Esophagus muscularis mucosa (tissue), 4 donors: ENCODE measurements around the gene SPTBN1. TPM values are rescaled to one million over a fixed set of nuclear protein-coding genes. Genes with fewer than 3 reads are reported as not detected.

Source experiments
- DNase-seq: peaks from one replicate; pipeline ENCODE4 v3.0.0-alpha.2; 2017; ENCODE audit errors: extremely low spot score
- H3K27ac ChIP-seq, 4 donors: fragments of 200-600 bp; sonication (generic); replicated peaks in 1 of 4; 1 replicate in 3 of 4; 2 replicates in 1 of 4; pipeline ENCODE4 v1.5.1; 2016 to 2019; ENCODE audit warnings: mild to moderate bottlenecking in 1 of 4
- H3K27me3 ChIP-seq, 4 donors: fragments of 200-600 bp; sonication (generic); one replicate each; pipeline versions ENCODE4 v1.5.1 to v1.6.0; 2016 to 2019
- H3K36me3 ChIP-seq, 4 donors: fragments of 200-600 bp; sonication (generic); one replicate each; pipeline ENCODE4 v1.5.1; 2016 to 2019
- H3K4me1 ChIP-seq, 4 donors: fragments of 200-600 bp; sonication (generic); one replicate each; pipeline ENCODE4 v1.5.1; 2016 to 2019
- H3K4me3 ChIP-seq, 4 donors: fragments of 200-600 bp; sonication (generic); 1 replicate in 2 of 4; 2 replicates in 2 of 4; pipeline ENCODE4 v1.5.1; 2016 to 2019; ENCODE audit warnings: mild to moderate bottlenecking in 4 of 4, moderate library complexity in 1 of 4
- H3K9me3 ChIP-seq, 4 donors: fragments of 200-600 bp; sonication (generic); 1 replicate in 3 of 4; 2 replicates in 1 of 4; pipeline ENCODE4 v1.5.1; 2016 to 2019
- EP300 ChIP-seq: sonication (generic); formaldehyde crosslinking; IDR thresholded peaks from one replicate; pipeline ENCODE4 v1.6.1; 2017; ENCODE audit warnings: antibody characterized with exemption
- POLR2A ChIP-seq: fragments of 450-650 bp; IDR thresholded peaks from one replicate; pipeline ENCODE4 v1.6.1; 2017; ENCODE audit warnings: antibody characterized with exemption, moderate library complexity, mild to moderate bottlenecking, low read depth
- POLR2AphosphoS5 ChIP-seq, 2 donors: sonication (generic); formaldehyde crosslinking; IDR thresholded peaks; one replicate each; pipeline ENCODE4 v1.6.1; 2017; ENCODE audit warnings: antibody characterized with exemption in 2 of 2
- WGBS: methylation state at CpG from one replicate; pipeline ENCODE4 v1.1.5; 2018; 5-methylcytosine and 5-hydroxymethylcytosine counted together
- intact Hi-C: fragments of 100-400 bp; cut with DNase I; formaldehyde crosslinking; loops from one replicate; pipeline ENCODE4 v1.15.1; 2023
- total RNA-seq, 4 donors: library from RNA; depleted of rRNA; stranded (reverse); fragments of >200 nt; gene quantifications; one replicate each; pipeline versions ENCODE4 v1.1.0 to v1.2.1, GENCODE V29; 2016
- TF ChIP-seq, protein P1 (sequence below), 3 experiments: fragments of 200-600 bp in 2 of 3; fragments of 450-650 bp in 1 of 3; sonication (generic) in 2 of 3; IDR thresholded peaks; one replicate each; pipeline ENCODE4 v1.5.1; 2017 to 2019; ENCODE audit warnings: antibody characterized with exemption in 3 of 3, mild to moderate bottlenecking in 2 of 3, moderate library complexity in 1 of 3

Gene SPTBN1
- total RNA-seq, 4 donors from 2014 or later = 465 to 600 (median 547) TPM

DNA sequence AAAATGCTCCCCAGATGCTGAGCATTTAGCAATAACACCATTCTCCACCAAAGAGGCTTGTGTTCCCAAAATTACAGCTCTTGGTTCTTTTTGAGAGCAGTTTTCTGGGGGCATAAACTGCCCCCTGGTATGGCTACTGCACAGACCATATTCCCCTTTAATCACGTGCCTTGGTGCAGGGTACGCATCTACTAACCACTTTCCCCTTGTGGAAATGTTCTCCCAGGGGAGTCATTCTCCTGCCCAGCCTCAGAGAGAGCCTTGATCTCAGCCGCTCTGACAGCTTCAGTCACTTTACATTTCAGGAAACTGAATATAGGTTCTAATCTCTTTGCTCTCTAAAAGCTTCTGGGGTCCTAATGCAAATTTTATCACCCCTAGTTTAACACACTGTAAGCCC is 222.6 kb downstream of the SPTBN1 start:
- H3K27ac ChIP-seq = no peak overlapping the region
- H3K9me3 ChIP-seq = no peaks in the 10 kb centered on the region
- H3K4me1 ChIP-seq = peaks cover 23 to 30% (median 27%) of the 10 kb centered on the region in 4 donors
- intact Hi-C loops = no loop called here
- H3K27me3 ChIP-seq = no peaks in the 10 kb centered on the region
- no peaks in the 10 kb centered on the region for H3K36me3 ChIP-seq
- DNase-seq = no peak
- WGBS = 86% methylated on average over 3 of the region's 3 CpGs
- no peak overlapping the region for H3K4me3 ChIP-seq
- TF ChIP-seq, protein P1, sequence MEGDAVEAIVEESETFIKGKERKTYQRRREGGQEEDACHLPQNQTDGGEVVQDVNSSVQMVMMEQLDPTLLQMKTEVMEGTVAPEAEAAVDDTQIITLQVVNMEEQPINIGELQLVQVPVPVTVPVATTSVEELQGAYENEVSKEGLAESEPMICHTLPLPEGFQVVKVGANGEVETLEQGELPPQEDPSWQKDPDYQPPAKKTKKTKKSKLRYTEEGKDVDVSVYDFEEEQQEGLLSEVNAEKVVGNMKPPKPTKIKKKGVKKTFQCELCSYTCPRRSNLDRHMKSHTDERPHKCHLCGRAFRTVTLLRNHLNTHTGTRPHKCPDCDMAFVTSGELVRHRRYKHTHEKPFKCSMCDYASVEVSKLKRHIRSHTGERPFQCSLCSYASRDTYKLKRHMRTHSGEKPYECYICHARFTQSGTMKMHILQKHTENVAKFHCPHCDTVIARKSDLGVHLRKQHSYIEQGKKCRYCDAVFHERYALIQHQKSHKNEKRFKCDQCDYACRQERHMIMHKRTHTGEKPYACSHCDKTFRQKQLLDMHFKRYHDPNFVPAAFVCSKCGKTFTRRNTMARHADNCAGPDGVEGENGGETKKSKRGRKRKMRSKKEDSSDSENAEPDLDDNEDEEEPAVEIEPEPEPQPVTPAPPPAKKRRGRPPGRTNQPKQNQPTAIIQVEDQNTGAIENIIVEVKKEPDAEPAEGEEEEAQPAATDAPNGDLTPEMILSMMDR (IDR thresholded peaks at IDR 0.05) = no peak
- no peak for TF ChIP-seq POLR2AphosphoS5 (IDR thresholded peaks at IDR 0.05)
- TF ChIP-seq EP300 = no peak
- TF ChIP-seq POLR2A = no peak

DNA sequence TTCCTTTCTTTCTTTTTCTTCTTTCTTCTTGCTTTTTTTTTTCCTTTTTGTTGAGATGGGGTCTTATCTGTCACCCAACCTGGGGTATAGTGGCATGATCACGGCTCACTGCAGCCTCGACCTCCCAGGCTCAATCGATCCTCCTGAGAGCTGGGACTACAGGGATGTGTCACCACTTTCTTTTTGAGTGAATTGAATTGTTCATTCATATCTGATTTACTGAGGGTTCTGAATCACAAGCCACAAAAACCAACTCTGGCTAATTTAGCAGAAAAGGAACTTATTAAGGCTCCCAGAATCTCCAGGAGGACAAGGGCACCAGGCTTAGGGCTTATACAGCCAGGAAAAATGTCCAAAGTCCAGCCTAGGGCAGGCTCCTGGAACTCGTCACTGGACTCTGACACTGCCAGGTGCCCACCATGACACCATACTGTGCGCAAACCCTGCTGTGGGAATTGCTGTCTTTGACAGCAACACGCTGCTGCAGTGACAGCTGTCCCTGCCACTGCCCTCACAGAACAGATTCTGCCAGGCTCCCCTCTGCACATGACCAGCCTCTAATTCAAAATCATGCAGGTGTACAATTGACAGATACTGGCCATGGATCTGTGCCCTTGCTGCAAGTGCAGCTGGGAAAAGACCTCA is 224.4 kb downstream of the SPTBN1 start:
- intact Hi-C loops = no loop called here
- no peak for TF ChIP-seq POLR2A
- TF ChIP-seq EP300 = no peak
- no peak for TF ChIP-seq POLR2AphosphoS5 (IDR thresholded peaks at IDR 0.05)

DNA sequence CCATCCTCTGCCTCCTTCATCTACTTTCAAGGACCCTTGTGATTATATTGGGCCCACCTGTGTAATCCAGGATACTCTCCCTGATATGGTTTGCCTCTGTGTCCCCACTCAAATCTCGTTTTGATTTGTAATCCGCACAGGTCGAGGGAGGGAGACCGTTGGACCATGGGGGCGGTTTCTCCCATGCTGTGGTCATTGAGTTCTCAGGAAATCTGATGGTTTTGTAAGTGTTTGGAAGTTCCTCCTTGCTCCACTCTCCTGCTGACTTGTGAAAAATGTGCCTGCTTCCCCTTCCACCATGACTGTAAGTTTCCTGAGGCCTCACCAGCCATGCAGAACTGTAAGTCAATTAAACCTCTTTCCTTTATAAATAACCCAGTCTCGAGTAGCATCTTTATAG is 225.3 kb downstream of the SPTBN1 start:
- intact Hi-C loops = no loop called here
- WGBS = 88% methylated on average over 6 of the region's 6 CpGs
- no peaks in the 10 kb centered on the region for H3K36me3 ChIP-seq
- TF ChIP-seq, protein P1 (IDR thresholded peaks at IDR 0.05) = no peak
- H3K27ac ChIP-seq = no peak overlapping the region
- peaks cover 0 to 7% (median 2%) of the 10 kb centered on the region in 4 donors for H3K4me1 ChIP-seq
- H3K4me3 ChIP-seq = no peak overlapping the region
- H3K27me3 ChIP-seq = no peaks in the 10 kb centered on the region
- DNase-seq = no peak
- no peaks in the 10 kb centered on the region for H3K9me3 ChIP-seq

More for the DNA sequence above, 224.4 kb downstream of the SPTBN1 start:
- Histone ChIP-seq H3K4me3 (no peak overlapping the region), H3K36me3 (no peaks in the 10 kb centered on the region), H3K4me1 (peaks cover 6 to 14% (median 9%) of the 10 kb centered on the region in 4 donors), H3K27ac (no peak overlapping the region), H3K27me3 (no peaks in the 10 kb centered on the region), H3K9me3 (no peaks in the 10 kb centered on the region)
- no peak for DNase-seq
- WGBS = 70% methylated on average over 6 of the region's 6 CpGs

DNA sequence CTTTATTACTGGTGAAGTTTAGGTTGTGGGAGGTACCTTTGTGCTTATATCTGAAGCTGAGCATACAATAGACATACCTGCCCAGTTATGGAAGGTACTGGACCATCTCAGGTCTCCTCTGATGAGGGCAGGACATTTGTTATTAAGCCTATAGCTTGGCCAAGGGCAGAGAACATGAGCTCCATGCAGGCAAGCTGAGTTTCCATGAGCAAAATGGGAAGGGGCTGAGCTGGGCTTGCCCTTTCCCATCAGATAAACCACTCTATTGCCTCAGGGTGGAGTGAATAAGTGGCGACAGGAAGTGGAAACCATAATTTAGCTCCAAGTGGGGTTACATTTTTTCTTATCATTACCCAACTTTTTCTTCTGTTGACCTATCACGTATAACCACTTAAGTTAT is 227.5 kb downstream of the SPTBN1 start:
- no peak overlapping the region for H3K27ac ChIP-seq
- intact Hi-C loops = no loop called here
- no peaks in the 10 kb centered on the region for H3K9me3 ChIP-seq
- H3K4me3 ChIP-seq = no peak overlapping the region
- no peak for DNase-seq
- TF ChIP-seq, protein P1 (IDR thresholded peaks at IDR 0.05) = no peak
- TF ChIP-seq POLR2A (no peak), EP300 (no peak), POLR2AphosphoS5 (IDR thresholded peaks at IDR 0.05) (no peak)
- H3K4me1 ChIP-seq = peaks cover 0 to 7% (median 2%) of the 10 kb centered on the region in 4 donors
- no peaks in the 10 kb centered on the region for H3K27me3 ChIP-seq
- no peaks in the 10 kb centered on the region for H3K36me3 ChIP-seq
- WGBS = 95% methylated on average over 2 of the region's 2 CpGs

DNA sequence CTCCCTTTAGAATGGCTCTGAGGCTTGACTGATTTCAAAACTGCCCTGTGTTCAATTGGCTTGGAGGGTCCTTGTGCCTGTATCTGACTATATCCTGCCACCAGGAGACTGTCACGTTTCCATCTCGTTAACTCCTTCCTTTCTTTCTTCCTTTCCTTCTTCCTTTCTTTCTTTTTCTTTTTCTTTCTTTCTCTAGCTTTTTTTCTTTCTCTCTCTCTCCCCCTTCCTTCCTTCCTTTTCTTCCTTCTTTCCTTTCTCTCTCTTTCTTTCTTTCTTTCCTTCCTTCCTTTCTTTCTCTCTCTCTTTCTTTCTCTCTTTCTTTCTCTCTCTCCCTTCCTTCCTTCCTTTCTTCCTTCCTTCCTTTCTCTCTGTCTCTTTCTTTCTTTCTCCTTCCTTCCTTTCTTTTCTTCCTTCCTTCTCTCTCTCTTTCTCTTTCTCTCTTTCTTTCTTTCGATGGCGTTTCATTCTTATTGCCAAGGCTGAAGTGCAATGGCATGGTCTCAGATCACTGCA is 229.2 kb downstream of the SPTBN1 start:
- Histone ChIP-seq H3K4me3 (no peak overlapping the region), H3K36me3 (no peaks in the 10 kb centered on the region), H3K9me3 (no peaks in the 10 kb centered on the region), H3K27ac (no peak overlapping the region), H3K27me3 (no peaks in the 10 kb centered on the region), H3K4me1 (peaks cover 0 to 7% (median 2%) of the 10 kb centered on the region in 4 donors)
- 85% methylated on average over 4 of the region's 4 CpGs for WGBS
- no peak for DNase-seq
- TF ChIP-seq POLR2AphosphoS5 (IDR thresholded peaks at IDR 0.05) (no peak), POLR2A (no peak), EP300 (no peak)
- TF ChIP-seq, protein P1 (IDR thresholded peaks at IDR 0.05) = no peak
- intact Hi-C loops = no loop called here
